ENCODE results near the gene RHOBTB1.

GRCh38 chr10:60960031-60960430, 16.0 kb upstream of the RHOBTB1 start:
- no peak for TF ChIP-seq SMARCE1 (IDR thresholded peaks at IDR 0.05)
- TF ChIP-seq RFX5 (IDR thresholded peaks at IDR 0.05; ENCODE audit: low read depth, low read length) = no peak
- no peak for TF ChIP-seq MEF2D (tag; conservative IDR thresholded peaks at IDR 0.05; ENCODE audit: low read depth)
- TF ChIP-seq GATAD2A (IDR thresholded peaks at IDR 0.05) = no peak
- TF ChIP-seq GTF2B (IDR thresholded peaks at IDR 0.05; ENCODE audit: extremely low read depth, insufficient read length) = no peak
- TF ChIP-seq CTCF (IDR thresholded peaks at IDR 0.05 in 2 of 3, conservative IDR thresholded peaks at IDR 0.05 in 1 of 3; ENCODE audit: insufficient read depth in 2 of 3, low read depth in 1 of 3, low read length in 3 of 3) = no peak
- no peak for TF ChIP-seq TAF7 (tag; IDR thresholded peaks at IDR 0.05)
- no peak for TF ChIP-seq YY1 (IDR thresholded peaks at IDR 0.05; ENCODE audit: borderline replicate concordance in 1 of 3, control insufficient read depth in 1 of 3, extremely low read depth in 1 of 3, insufficient read depth in 3 of 3, insufficient read length in 1 of 3, insufficient replicate concordance in 2 of 3, low read depth in 1 of 3, low read length in 2 of 3)
- TF ChIP-seq ZNF431 (CRISPR knock-in tag; IDR thresholded peaks at IDR 0.05) = no peak
- no peak for TF ChIP-seq ZNF77 (CRISPR knock-in tag; IDR thresholded peaks at IDR 0.05)
- no peak for TF ChIP-seq GTF2F1 (IDR thresholded peaks at IDR 0.05; ENCODE audit: low read depth, low read length)
- no peak for TF ChIP-seq SAP30 (IDR thresholded peaks at IDR 0.05; ENCODE audit: borderline replicate concordance, insufficient read depth, low read depth, low read length, poor library complexity, severe bottlenecking)
- no peak for TF ChIP-seq MAFF (IDR thresholded peaks at IDR 0.05; ENCODE audit: low read length)
- TF ChIP-seq ZNF589 (CRISPR knock-in tag; IDR thresholded peaks at IDR 0.05; ENCODE audit: low read depth) = no peak

Data from K562 (cell line).